T47D (cell line): ENCODE data around the gene TNNT3.
A peak's percentile ranks its signal among the peaks of the same experiment; 100 is the strongest.

Experiments
- DNase-seq, 2 experiments: peaks; one replicate each; pipeline versions ENCODE4 v3.0.0 to v3.0.0-alpha.2; 2011 to 2012; ENCODE audit warnings: low read depth in 1 of 2, low spot score in 1 of 2
- JUND ChIP-seq: IDR thresholded peaks from 2 replicates; pipeline ENCODE4 v1.6.1; 2012; ENCODE audit warnings: low read depth
- in situ Hi-C: cut with HindIII; loops from 2 replicates; pipeline ENCODE4 v1.10.0; 2016; ENCODE audit warnings: low sequenced_read_pairs, low pct_unique_long_range_greater_than_20kb

TNNT3 gene

GRCh38 chr11:1916986-1917522 lies 2.4 kb upstream of the TNNT3 start:
- in situ Hi-C loops = no loop called here
- DNase-seq = no peak
- no peak for TF ChIP-seq JUND

- in situ Hi-C loops = no loop called here
- TF ChIP-seq JUND = no peak
- DNase-seq = peak in 1 of 2 experiments; percentile 31
Measured at GRCh38 chr11:1917523-1918435, 1.7 kb upstream of the TNNT3 start.

DNA sequence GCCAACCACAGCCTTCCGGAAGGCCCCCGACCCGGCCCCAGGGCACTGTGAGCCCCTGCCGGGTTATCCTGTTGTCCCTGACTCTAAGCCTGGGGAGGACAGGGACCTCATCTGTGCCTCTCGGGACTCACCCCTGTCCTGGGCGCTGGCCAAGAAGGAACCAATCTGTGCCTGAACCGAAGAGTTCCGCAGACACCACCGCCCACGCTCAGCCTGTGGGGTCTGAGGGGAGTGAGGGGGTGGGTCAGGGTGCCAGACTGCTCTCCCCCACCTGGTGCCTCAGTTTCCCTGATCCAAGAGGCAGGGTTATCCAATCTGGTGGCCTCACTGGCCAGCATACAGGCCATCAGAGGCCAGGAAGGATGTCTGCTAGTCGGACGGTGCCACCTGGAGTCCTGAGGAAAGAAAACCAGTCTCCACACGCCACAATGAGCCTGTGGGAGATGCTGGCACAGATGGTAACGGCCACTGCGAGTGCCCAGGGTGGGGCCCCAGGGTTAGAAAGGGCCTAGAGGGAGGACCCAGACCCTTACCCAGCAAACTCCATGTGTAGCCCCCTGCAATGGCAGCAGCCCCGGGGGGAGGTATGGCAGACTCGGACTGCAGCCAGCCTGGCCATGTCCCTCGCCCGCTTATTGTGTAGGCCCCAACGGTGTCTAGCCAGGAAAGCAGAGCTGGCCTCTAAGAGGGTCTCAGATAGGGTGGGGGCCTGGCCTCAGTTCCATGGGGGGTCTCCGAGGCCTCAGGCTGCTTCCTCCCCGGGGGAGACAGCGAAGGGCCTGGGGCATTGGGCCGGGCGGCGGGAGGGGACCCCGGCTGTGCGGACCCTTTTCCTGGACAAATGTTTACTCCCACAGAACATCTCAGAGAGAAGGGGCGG lies 827 bp upstream of the TNNT3 start:
- in situ Hi-C loops = no loop called here
- DNase-seq = peak; percentile 31 to 45
- TF ChIP-seq JUND = no peak

GRCh38 chr11:1920128-1920908 lies 815 bp downstream of the TNNT3 start:
- no peak for TF ChIP-seq JUND
- no peak for DNase-seq
- in situ Hi-C loops = no loop called here

DNA sequence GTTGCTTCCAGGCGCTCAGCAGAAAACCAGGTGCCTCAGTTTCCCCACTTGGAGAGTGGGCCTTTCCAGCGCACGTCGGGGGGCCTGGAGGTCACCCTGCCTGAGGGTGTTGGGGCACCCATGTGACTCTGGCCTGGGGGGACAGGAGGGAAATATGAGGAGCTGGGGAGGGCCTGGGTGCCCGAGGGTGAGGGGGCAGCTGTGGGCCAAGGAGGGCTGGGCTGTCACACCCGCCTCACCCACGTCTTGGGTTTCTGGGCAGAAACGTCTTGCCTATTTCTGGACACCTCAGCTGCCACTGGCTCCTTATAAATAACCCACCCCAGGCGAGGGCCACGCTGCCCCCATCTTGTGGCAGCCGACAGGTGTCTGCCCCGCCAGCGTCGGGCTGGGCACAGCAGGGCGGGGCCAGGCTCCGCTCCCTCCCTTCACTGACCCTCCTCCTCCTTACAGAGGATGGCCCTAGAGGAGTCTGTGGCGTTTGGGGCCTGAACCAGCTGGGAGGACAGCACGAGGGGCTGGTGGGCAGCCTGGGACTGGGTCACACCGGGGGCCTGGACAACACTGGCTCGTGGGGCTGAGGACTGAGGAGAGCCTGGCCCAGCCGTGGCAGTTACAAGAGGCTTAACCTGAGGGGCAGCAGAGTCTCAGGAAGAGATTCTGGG lies 1.5 kb downstream of the TNNT3 start:
- no peak for TF ChIP-seq JUND
- in situ Hi-C loops = no loop called here
- no peak for DNase-seq

DNA sequence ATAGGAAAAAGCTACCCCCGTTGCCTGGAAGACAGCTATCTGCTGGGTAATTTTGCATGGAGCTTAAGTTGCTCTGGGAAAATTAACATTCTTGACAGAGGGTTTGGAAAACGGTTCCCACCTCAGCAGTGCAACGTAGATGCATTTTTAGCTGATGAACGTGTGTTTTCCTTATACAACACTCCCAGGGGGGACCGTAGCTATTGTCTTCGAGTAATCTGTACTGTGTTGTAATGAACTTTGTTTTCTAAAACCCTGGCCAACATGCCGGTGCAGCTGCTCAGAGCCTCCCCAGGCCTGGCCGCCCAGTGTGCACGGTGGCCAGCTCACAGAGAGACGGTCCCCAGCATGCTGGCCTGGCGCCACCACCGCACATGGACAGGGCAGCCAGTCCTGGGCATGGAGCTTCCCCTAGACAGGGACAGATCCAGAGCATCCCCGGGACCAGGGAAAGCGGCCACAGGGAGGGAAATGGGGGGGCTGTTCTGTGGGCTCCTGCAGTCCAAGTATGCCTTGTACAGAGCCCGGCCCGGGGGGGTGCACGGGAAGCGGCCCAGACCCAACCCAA lies 2.2 kb downstream of the TNNT3 start:
- in situ Hi-C loops = no loop called here
- no peak for TF ChIP-seq JUND
- no peak for DNase-seq

DNA sequence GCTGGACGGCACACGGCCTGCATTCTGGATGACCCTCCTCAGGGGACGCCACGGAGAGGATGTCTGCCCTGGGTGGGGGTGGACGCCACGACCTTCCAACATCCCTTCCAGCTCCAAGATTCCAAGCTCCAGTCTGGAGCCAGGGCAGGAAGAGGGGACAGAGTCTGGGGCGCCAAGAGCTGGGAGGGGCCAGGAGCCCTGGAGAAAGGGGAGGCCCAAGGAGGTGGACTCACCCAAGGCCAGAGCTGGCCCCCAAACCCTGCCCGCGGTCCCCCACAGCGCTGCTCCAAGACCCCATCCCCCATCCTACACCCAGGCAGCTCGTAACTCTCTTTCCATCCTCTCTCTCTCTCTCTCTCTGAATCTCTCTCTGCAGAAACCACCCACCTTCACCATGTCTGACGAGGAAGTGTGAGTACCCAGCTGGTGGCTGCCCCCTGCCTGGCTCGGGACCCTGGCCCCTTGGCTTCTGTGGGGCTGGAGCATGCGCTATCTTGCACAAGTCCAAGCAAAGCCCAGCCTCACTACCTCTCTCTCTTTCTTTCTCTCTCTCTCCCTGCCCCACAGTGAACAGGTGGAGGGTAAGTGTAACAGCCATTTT lies 3.1 kb downstream of the TNNT3 start:
- DNase-seq = no peak
- no peak for TF ChIP-seq JUND
- in situ Hi-C loops = no loop called here

GRCh38 chr11:1923201-1923956 lies 3.9 kb downstream of the TNNT3 start:
- no peak for DNase-seq
- in situ Hi-C loops = no loop called here
- TF ChIP-seq JUND = no peak

DNA sequence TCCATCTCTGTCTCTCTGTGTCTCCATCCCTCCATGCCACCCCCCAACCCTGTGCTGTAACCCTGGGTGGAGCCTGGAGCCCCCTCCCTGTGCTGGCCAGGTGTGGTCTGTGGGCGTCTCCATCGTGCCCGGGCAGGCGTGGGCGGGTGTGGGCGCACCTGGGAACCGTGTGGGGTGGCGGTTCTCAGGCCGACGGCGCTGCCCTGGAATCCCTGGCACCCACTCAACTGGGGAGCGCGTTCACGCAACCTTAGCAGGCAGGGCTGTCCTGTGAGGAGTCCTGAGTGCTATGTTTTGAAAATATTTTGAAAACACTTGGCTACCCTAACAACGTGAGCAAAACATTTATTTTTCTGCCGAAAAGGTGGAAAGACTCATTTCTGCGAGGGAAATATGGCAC lies 4.7 kb downstream of the TNNT3 start:
- DNase-seq = no peak
- no peak for TF ChIP-seq JUND
- in situ Hi-C loops = no loop called here

GRCh38 chr11:1924646-1925372 lies 5.3 kb downstream of the TNNT3 start:
- in situ Hi-C loops = no loop called here
- TF ChIP-seq JUND = no peak
- no peak for DNase-seq
